Adipocyte (in vitro differentiated cells): ENCODE results near the gene BICRAL.

Experiments used
- DNase-seq: peaks from one replicate; pipeline ENCODE4 v3.0.0-alpha.2; 2015; ENCODE audit warnings: low read depth
- H3K27me3 ChIP-seq: replicated peaks from 2 replicates; pipeline ENCODE4 v1.7.0; 2013; ENCODE audit warnings: mild to moderate bottlenecking, low read length, moderate library complexity; ENCODE audit not compliant: control insufficient read depth, insufficient read depth
- H3K36me3 ChIP-seq: 2 replicates; pipeline ENCODE4 v1.7.0; 2013; ENCODE audit warnings: low read length, mild to moderate bottlenecking, moderate library complexity; ENCODE audit not compliant: control insufficient read depth, insufficient read depth, severe bottlenecking
- H3K4me1 ChIP-seq: 2 replicates; pipeline ENCODE4 v1.7.0; 2013; ENCODE audit warnings: mild to moderate bottlenecking, low read length, moderate library complexity; ENCODE audit not compliant: control insufficient read depth, insufficient read depth
- H3K4me3 ChIP-seq: 2 replicates; pipeline ENCODE4 v1.7.0; 2013; ENCODE audit warnings: mild to moderate bottlenecking, low read length, moderate library complexity
- H3K9ac ChIP-seq: 2 replicates; pipeline ENCODE4 v1.7.0; 2013; ENCODE audit warnings: mild to moderate bottlenecking, low read length, moderate library complexity
- H3K9me3 ChIP-seq: 2 replicates; pipeline ENCODE4 v1.7.0; 2013; ENCODE audit warnings: mild to moderate bottlenecking, low read length, moderate library complexity; ENCODE audit not compliant: control insufficient read depth

Gene BICRAL

DNA sequence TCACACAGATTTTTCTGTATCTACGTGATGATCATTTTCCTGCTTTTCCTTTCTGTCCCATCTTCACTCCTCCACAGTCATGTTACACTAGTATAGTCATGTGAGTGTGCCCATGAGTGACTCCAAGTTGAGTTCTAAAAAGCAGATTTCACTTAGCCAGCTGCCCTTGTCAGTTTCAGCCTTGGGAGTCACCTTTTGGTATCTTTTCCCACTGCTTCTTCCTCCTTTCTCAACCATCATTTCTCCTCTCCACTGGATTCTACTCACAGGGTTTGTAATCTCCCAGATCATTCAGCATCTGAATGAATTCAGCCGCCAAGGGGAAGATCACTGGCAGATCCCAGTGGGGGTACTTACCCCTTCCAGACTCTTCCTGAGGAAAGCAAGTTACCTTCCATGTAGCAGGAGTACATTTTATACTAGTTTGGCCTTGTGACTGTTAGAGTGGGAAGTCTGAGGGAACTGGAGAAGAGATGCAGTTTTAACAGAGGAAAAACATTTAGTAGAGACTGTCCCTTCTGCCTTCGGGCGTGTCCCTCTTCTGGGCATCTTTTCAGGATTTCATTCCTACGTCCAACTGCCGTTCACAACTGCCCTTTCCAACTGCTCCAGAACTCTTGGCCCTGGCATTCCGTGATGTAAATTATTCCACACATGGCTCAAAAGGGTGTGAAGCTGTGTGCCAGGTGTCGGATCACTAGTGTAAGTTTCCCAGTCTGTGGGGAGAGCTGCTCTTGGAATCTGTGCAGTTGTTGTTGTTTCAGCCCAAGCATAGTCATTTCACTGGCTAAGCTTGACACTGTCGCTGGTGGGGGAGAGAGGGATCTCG lies 38.9 kb downstream of the BICRAL start:
- peak; percentile 23 for DNase-seq
- Histone ChIP-seq H3K9ac (peak overlapping the region; percentile 78), H3K9me3 (no peaks in the 10 kb centered on the region), H3K36me3 (peaks cover 8% of the 10 kb centered on the region), H3K27me3 (no peaks in the 10 kb centered on the region), H3K4me1 (peaks cover 37% of the 10 kb centered on the region), H3K4me3 (peak overlapping the region; percentile 58)

- Histone ChIP-seq H3K4me1 (peaks cover 37% of the 10 kb centered on the region), H3K9ac (peak overlapping the region; percentile 78), H3K27me3 (no peaks in the 10 kb centered on the region), H3K4me3 (peak overlapping the region; percentile 58), H3K9me3 (no peaks in the 10 kb centered on the region), H3K36me3 (peaks cover 8% of the 10 kb centered on the region)
- no peak for DNase-seq
Observed at GRCh38 chr6:42821341-42821668, 39.5 kb downstream of the BICRAL start.

GRCh38 chr6:42821846-42822245 lies 40.0 kb downstream of the BICRAL start:
- no peaks in the 10 kb centered on the region for H3K9me3 ChIP-seq
- peak overlapping the region; percentile 78 for H3K9ac ChIP-seq
- no peaks in the 10 kb centered on the region for H3K27me3 ChIP-seq
- peak overlapping the region; percentile 58 for H3K4me3 ChIP-seq
- H3K36me3 ChIP-seq, result peaks cover 10% of the 10 kb centered on the region
- no peak for DNase-seq
- H3K4me1 ChIP-seq, result peaks cover 37% of the 10 kb centered on the region

DNA sequence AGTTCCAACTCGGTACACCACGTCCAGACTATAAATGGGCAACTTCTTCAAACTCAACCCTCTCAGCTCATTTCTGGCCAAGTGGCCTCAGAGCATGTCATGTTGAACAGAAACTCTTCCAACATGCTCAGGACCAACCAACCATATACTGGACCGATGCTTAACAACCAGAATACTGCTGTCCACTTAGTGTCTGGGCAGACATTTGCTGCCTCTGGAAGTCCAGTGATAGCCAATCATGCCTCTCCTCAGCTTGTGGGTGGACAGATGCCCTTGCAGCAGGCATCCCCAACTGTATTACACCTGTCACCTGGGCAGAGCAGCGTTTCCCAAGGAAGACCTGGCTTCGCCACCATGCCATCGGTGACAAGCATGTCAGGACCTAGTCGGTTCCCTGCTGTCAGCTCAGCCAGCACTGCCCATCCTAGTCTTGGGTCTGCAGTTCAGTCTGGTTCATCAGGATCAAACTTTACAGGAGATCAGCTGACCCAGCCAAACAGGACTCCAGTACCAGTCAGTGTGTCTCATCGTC lies 47.8 kb downstream of the BICRAL start:
- H3K9ac ChIP-seq, result no peak overlapping the region
- no peaks in the 10 kb centered on the region for H3K27me3 ChIP-seq
- no peak overlapping the region for H3K4me3 ChIP-seq
- H3K4me1 ChIP-seq, result no peaks in the 10 kb centered on the region
- DNase-seq, result no peak
- H3K9me3 ChIP-seq, result no peaks in the 10 kb centered on the region
- peaks cover 49% of the 10 kb centered on the region for H3K36me3 ChIP-seq

DNA sequence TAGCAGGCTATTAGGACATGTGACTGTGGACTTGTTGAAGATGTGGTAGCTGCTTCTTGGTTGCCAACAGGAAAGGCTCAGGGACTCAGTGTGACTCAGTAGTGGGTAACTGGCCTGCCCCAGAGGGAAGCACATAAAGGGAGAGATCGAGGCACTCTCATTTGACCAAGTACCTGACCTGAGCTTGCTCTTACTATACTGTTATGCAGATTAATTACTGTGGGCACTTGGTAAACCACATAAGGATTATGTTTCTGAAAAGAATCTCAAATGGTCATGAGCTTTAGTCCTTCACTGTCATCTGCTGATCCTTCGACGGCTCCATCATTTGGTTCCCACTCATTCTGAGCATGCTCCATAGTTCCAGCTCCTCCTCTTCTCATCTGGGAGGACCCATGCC lies 49.4 kb downstream of the BICRAL start:
- DNase-seq, result no peak
- peaks cover 54% of the 10 kb centered on the region for H3K36me3 ChIP-seq
- no peaks in the 10 kb centered on the region for H3K4me1 ChIP-seq
- no peak overlapping the region for H3K9ac ChIP-seq
- no peak overlapping the region for H3K4me3 ChIP-seq
- H3K9me3 ChIP-seq, result no peaks in the 10 kb centered on the region
- no peaks in the 10 kb centered on the region for H3K27me3 ChIP-seq

GRCh38 chr6:42834056-42834455 lies 52.2 kb downstream of the BICRAL start:
- H3K9me3 ChIP-seq, result no peaks in the 10 kb centered on the region
- H3K27me3 ChIP-seq, result no peaks in the 10 kb centered on the region
- DNase-seq, result no peak
- H3K9ac ChIP-seq, result no peak overlapping the region
- H3K4me1 ChIP-seq, result no peaks in the 10 kb centered on the region
- no peak overlapping the region for H3K4me3 ChIP-seq
- H3K36me3 ChIP-seq, result peaks cover 34% of the 10 kb centered on the region

GRCh38 chr6:42841844-42842584 lies 60.2 kb downstream of the BICRAL start:
- Histone ChIP-seq H3K4me1 (no peaks in the 10 kb centered on the region), H3K36me3 (peaks cover 3% of the 10 kb centered on the region), H3K9me3 (no peaks in the 10 kb centered on the region), H3K4me3 (no peak overlapping the region), H3K27me3 (no peaks in the 10 kb centered on the region), H3K9ac (no peak overlapping the region)
- DNase-seq, result no peak

- Histone ChIP-seq H3K9ac (no peak overlapping the region), H3K4me3 (no peak overlapping the region), H3K36me3 (peaks cover 3% of the 10 kb centered on the region), H3K4me1 (no peaks in the 10 kb centered on the region), H3K9me3 (no peaks in the 10 kb centered on the region), H3K27me3 (no peaks in the 10 kb centered on the region)
- DNase-seq, result no peak
Observed at GRCh38 chr6:42845327-42845694, 63.5 kb downstream of the BICRAL start.

GRCh38 chr6:42846505-42846904 lies 64.7 kb downstream of the BICRAL start:
- H3K36me3 ChIP-seq, result peaks cover 3% of the 10 kb centered on the region
- H3K4me3 ChIP-seq, result no peak overlapping the region
- no peak overlapping the region for H3K9ac ChIP-seq
- DNase-seq, result no peak
- no peaks in the 10 kb centered on the region for H3K9me3 ChIP-seq
- no peaks in the 10 kb centered on the region for H3K4me1 ChIP-seq
- H3K27me3 ChIP-seq, result no peaks in the 10 kb centered on the region

- no peaks in the 10 kb centered on the region for H3K4me1 ChIP-seq
- no peaks in the 10 kb centered on the region for H3K9me3 ChIP-seq
- H3K27me3 ChIP-seq, result no peaks in the 10 kb centered on the region
- no peak overlapping the region for H3K9ac ChIP-seq
- DNase-seq, result no peak
- peaks cover 15% of the 10 kb centered on the region for H3K36me3 ChIP-seq
- no peak overlapping the region for H3K4me3 ChIP-seq
Observed at GRCh38 chr6:42848700-42849099, 66.8 kb downstream of the BICRAL start.

DNA sequence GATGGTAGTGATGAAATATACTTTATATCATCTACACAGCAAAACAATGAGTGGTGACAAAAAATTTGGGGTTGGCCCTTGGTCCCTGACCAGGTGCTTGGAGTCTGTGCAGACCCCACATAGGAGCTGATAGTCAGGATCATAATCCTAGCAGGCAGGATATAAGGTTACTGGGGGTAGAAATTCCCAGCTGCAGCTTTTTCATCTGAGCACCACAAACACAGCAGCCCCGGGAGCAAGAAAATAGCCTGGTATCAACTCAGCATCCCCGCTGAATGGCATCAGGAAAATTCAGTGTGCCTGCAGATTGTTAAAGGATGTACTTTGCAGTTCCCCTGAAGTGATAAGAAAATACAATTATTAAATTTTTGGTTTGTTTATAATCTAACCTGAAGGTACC lies 69.7 kb downstream of the BICRAL start:
- no peaks in the 10 kb centered on the region for H3K9me3 ChIP-seq
- no peak for DNase-seq
- peaks cover 30% of the 10 kb centered on the region for H3K36me3 ChIP-seq
- no peak overlapping the region for H3K4me3 ChIP-seq
- H3K4me1 ChIP-seq, result no peaks in the 10 kb centered on the region
- H3K27me3 ChIP-seq, result no peaks in the 10 kb centered on the region
- no peak overlapping the region for H3K9ac ChIP-seq
